Ishikawa (cell line): ENCODE results near the gene OR10A7.

Source experiments
- CEBPB ChIP-seq: IDR thresholded peaks from 2 replicates; pipeline ENCODE4 v1.6.1; 2012
- CREB1 ChIP-seq: IDR thresholded peaks from 2 replicates; pipeline ENCODE4 v1.6.1; 2012; ENCODE audit warnings: low read depth
- EGR1 ChIP-seq: IDR thresholded peaks from 2 replicates; pipeline ENCODE4 v1.6.1; 2012
- EP300 ChIP-seq: IDR thresholded peaks from 2 replicates; pipeline ENCODE4 v1.6.1; 2012; ENCODE audit warnings: borderline replicate concordance
- FOXM1 ChIP-seq: IDR thresholded peaks from 2 replicates; pipeline ENCODE4 v1.6.1; 2012; ENCODE audit warnings: low read depth, borderline replicate concordance
- NFIC ChIP-seq: IDR thresholded peaks from 2 replicates; pipeline ENCODE4 v1.6.1; 2012
- RAD21 ChIP-seq: IDR thresholded peaks from 2 replicates; pipeline ENCODE4 v1.6.1; 2012; ENCODE audit warnings: low read depth
- TAF1 ChIP-seq: IDR thresholded peaks from 2 replicates; pipeline ENCODE4 v1.6.1; 2012; ENCODE audit warnings: low read depth, mild to moderate bottlenecking
- TCF12 ChIP-seq: IDR thresholded peaks from 2 replicates; pipeline ENCODE4 v1.6.1; 2012; ENCODE audit warnings: low read depth
- USF1 ChIP-seq: IDR thresholded peaks from 2 replicates; pipeline ENCODE4 v1.6.1; 2012
- YY1 ChIP-seq: IDR thresholded peaks from 2 replicates; pipeline ENCODE4 v1.6.1; 2012; ENCODE audit warnings: low read depth
- ZBTB7A ChIP-seq: IDR thresholded peaks from 2 replicates; pipeline ENCODE4 v1.6.1; 2012; ENCODE audit warnings: low read depth
- TF ChIP-seq, protein P1 (sequence below): IDR thresholded peaks from 2 replicates; pipeline ENCODE4 v1.6.1; 2012; ENCODE audit warnings: low read depth, mild to moderate bottlenecking
- TF ChIP-seq, protein P2 (sequence below): IDR thresholded peaks from 2 replicates; pipeline ENCODE4 v1.6.1; 2012

DNA sequence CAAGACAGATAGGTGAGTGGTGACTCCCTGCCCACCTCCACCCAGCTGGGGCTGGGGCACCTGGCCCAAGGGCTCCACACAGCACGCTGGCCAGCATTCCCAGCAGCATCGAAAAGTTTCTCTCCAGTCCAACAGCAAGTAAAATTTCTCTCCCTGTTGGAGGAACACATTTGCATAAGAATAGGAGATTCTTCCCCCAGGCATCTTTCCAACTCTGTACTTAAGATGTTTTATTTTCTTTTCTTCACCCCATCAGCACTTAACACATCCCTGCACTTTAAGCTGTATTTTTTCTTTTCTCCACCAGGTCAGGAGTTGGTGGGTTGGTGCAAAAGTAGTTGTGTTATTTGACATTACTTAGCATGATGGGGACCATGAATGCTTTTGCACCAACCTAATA, 47.4 kb upstream of the OR10A7 start:
- TF ChIP-seq, protein P1, sequence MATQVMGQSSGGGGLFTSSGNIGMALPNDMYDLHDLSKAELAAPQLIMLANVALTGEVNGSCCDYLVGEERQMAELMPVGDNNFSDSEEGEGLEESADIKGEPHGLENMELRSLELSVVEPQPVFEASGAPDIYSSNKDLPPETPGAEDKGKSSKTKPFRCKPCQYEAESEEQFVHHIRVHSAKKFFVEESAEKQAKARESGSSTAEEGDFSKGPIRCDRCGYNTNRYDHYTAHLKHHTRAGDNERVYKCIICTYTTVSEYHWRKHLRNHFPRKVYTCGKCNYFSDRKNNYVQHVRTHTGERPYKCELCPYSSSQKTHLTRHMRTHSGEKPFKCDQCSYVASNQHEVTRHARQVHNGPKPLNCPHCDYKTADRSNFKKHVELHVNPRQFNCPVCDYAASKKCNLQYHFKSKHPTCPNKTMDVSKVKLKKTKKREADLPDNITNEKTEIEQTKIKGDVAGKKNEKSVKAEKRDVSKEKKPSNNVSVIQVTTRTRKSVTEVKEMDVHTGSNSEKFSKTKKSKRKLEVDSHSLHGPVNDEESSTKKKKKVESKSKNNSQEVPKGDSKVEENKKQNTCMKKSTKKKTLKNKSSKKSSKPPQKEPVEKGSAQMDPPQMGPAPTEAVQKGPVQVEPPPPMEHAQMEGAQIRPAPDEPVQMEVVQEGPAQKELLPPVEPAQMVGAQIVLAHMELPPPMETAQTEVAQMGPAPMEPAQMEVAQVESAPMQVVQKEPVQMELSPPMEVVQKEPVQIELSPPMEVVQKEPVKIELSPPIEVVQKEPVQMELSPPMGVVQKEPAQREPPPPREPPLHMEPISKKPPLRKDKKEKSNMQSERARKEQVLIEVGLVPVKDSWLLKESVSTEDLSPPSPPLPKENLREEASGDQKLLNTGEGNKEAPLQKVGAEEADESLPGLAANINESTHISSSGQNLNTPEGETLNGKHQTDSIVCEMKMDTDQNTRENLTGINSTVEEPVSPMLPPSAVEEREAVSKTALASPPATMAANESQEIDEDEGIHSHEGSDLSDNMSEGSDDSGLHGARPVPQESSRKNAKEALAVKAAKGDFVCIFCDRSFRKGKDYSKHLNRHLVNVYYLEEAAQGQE, result no peak
- TF ChIP-seq EGR1 (no peak), TAF1 (no peak), YY1 (no peak), TCF12 (no peak), USF1 (no peak), RAD21 (no peak), CREB1 (no peak), ZBTB7A (no peak), EP300 (no peak), NFIC (no peak), FOXM1 (no peak), CEBPB (no peak)
- TF ChIP-seq, protein P2, sequence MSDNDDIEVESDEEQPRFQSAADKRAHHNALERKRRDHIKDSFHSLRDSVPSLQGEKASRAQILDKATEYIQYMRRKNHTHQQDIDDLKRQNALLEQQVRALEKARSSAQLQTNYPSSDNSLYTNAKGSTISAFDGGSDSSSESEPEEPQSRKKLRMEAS, result no peak
